GM12878 (cell line): ENCODE results near the gene ERP27. TPM values are rescaled to one million over a fixed set of nuclear protein-coding genes. Genes with fewer than 3 reads are reported as not detected.

Source experiments
- EED ChIP-seq: sonication (generic); IDR thresholded peaks from 2 replicates; pipeline ENCODE4 v1.6.1; 2016; ENCODE audit warnings: antibody characterized with exemption, low read depth
- EGR1 ChIP-seq, 2 experiments: IDR thresholded peaks; 1 replicate in 1 of 2; 2 replicates in 1 of 2; pipeline ENCODE4 v1.6.1; 2011 to 2012; ENCODE audit warnings: low read depth in 2 of 2, low read length in 2 of 2, borderline replicate concordance in 1 of 2, mild to moderate bottlenecking in 1 of 2, moderate library complexity in 1 of 2
- ELK1 ChIP-seq: IDR thresholded peaks from 2 replicates; pipeline ENCODE4 v1.6.1; 2012; ENCODE audit warnings: low read depth, low read length, improper control_type of control experiment
- EP300 ChIP-seq, 2 experiments: fragments of 150-350 bp in 1 of 2; IDR thresholded peaks; 2 replicates each; pipeline ENCODE4 v1.6.1; 2011 to 2012; ENCODE audit warnings: low read depth in 2 of 2, low read length in 2 of 2, borderline replicate concordance in 1 of 2, improper control_type of control experiment in 1 of 2, inconsistent platforms in 1 of 2; ENCODE audit not compliant: control insufficient read depth in 1 of 2
- EZH2 ChIP-seq: IDR thresholded peaks from 2 replicates; pipeline ENCODE4 v1.6.1; 2012; ENCODE audit warnings: low read depth, mild to moderate bottlenecking, control low read depth, inconsistent platforms, low read length, borderline replicate concordance; ENCODE audit not compliant: control insufficient read depth
- FOS ChIP-seq: IDR thresholded peaks from 3 replicates; pipeline ENCODE4 v1.6.1; 2011; ENCODE audit warnings: borderline replicate concordance; ENCODE audit not compliant: insufficient read length; ENCODE audit errors: extremely low read depth
- MXI1 ChIP-seq: fragments of 150-350 bp; IDR thresholded peaks from 2 replicates; pipeline ENCODE4 v1.6.1; 2011; ENCODE audit warnings: low read depth, mild to moderate bottlenecking, inconsistent platforms, low read length, improper control_type of control experiment
- NBN ChIP-seq: fragments of 450-650 bp; IDR thresholded peaks from 2 replicates; pipeline ENCODE4 v1.6.1; 2016
- POLR2AphosphoS2 ChIP-seq: IDR thresholded peaks from 2 replicates; pipeline ENCODE4 v1.6.1; 2011; ENCODE audit warnings: low read depth, mild to moderate bottlenecking, low read length, improper control_type of control experiment, moderate library complexity
- POU2F2 ChIP-seq: IDR thresholded peaks from 3 replicates; pipeline ENCODE4 v1.6.1; 2011; ENCODE audit warnings: low read depth, mild to moderate bottlenecking, low read length, borderline replicate concordance
- PRDM15 ChIP-seq: fragments of 450-650 bp; formaldehyde crosslinking; IDR thresholded peaks from 2 replicates; pipeline ENCODE4 v1.4.0; 2020; ENCODE audit warnings: mild to moderate bottlenecking, moderate library complexity
- RBBP5 ChIP-seq: fragments of 200-600 bp; sonication (generic); conservative IDR thresholded peaks from 2 replicates; pipeline ENCODE4 v1.6.1; 2016
- REST ChIP-seq: IDR thresholded peaks from 2 replicates; pipeline ENCODE4 v1.6.1; 2012; ENCODE audit warnings: mild to moderate bottlenecking, low read depth, low read length
- SMARCA5 ChIP-seq: fragments of 450-650 bp; IDR thresholded peaks from 2 replicates; pipeline ENCODE4 v1.6.1; 2017; ENCODE audit warnings: mild to moderate bottlenecking
- ZNF384 ChIP-seq: IDR thresholded peaks from 2 replicates; pipeline ENCODE4 v1.6.1; 2012; ENCODE audit warnings: low read depth, mild to moderate bottlenecking, low read length, improper control_type of control experiment, borderline replicate concordance
- polyA plus RNA-seq, 11 experiments: library from polyadenylated mRNA; depleted of rRNA in 4 of 11; unstranded in 6 of 11; stranded (reverse) in 5 of 11; fragments of >200 nt; fragmentation: Nextera tagmentation in 4 of 11; fragmentation: Illumina TruSeq in 1 of 11; extraction: Ambion mirVana in 4 of 11; extraction: Trizol in 1 of 11; gene quantifications; 1 replicate in 1 of 11; 2 replicates in 10 of 11; pipeline versions ENCODE4 v1.2.1 to v1.2.3, GENCODE V29; 2011 to 2016; ENCODE audit warnings: inconsistent platforms in 2 of 11, missing spikeins in 2 of 11, low read depth in 1 of 11
- total RNA-seq, 4 experiments: library from RNA; depleted of rRNA in 3 of 4; stranded (reverse); fragments of >200 nt in 3 of 4; fragmentation: Illumina TruSeq in 1 of 4; extraction: Trizol in 1 of 4; gene quantifications; 2 replicates each; pipeline versions ENCODE4 v1.2.1 to v1.2.3, GENCODE V29; 2013 to 2021
- TF ChIP-seq, protein P1 (sequence below): fragments of 450-650 bp; IDR thresholded peaks from 2 replicates; pipeline ENCODE4 v1.6.1; 2017; ENCODE audit warnings: mild to moderate bottlenecking, moderate library complexity

ERP27 gene
- total and polyA plus RNA-seq, 10 of the 15 experiments (the other 5 are each of a cell fraction or from before 2014, with no cell fraction given), result 0.91 to 2.4 (median 1.4) TPM

DNA sequence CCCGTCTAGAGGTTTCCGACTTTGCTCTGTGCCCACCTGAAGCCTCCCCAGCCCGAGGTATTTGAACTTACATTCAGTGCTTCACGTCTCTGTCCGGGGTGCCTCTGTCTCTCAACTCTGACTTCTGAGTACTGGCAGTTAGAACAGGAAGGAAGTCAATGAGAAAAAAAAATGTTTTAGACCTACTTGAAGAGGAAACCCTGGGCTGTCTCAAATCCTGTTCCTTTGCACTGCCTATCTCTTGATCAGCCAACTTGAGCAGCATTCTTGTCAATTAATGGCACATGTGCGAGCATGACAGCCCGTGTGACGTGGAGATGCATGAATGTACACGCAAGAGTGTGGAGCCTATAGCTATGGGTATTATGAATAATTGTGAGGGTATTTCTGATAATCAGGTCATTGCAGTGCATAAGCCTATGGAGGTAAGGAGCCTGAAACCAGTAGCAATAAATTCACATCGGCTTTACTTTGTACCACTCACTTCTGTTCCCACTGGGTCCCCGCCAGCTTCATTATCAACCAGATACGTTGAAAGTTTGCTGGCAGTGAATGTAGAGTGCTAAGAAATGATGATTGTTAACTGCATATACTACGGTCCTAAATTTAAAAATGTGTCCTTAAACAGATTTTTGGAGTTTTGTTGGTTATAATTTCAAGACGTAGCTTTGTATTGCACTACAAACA, 23.3 kb upstream of the ERP27 start, which contains the start of gene ARHGDIB (continued):
- TF ChIP-seq EZH2 (no peak), ELK1 (no peak; the same call in 1 of the 2 replicates), REST (no peak), EP300 (IDR thresholded peaks at IDR 0.05; ENCODE audit: borderline replicate concordance in 1 of 2, control insufficient read depth in 1 of 2, low read depth in 2 of 2, low read length in 2 of 2) (no peak; a peak in 1 of 4 replicates), POLR2AphosphoS2 (peak; percentile 70), SMARCA5 (no peak), POU2F2 (0 out of 3 replicates have a peak, but pooled peaks have one; percentile 9), EGR1 (IDR thresholded peaks at IDR 0.05; ENCODE audit: borderline replicate concordance in 1 of 2, low read depth in 2 of 2, low read length in 2 of 2) (peak in 1 of 2 experiments; percentile 61; a peak in 1 of 3 replicates), FOS (no peak), RBBP5 (no peak), ZNF384 (peak; percentile 83; the same call in 1 of the 2 replicates), PRDM15 (CRISPR knock-in tag) (no peak), NBN (no peak), MXI1 (peak; percentile 82), EED (no peak)
- TF ChIP-seq, protein P1, sequence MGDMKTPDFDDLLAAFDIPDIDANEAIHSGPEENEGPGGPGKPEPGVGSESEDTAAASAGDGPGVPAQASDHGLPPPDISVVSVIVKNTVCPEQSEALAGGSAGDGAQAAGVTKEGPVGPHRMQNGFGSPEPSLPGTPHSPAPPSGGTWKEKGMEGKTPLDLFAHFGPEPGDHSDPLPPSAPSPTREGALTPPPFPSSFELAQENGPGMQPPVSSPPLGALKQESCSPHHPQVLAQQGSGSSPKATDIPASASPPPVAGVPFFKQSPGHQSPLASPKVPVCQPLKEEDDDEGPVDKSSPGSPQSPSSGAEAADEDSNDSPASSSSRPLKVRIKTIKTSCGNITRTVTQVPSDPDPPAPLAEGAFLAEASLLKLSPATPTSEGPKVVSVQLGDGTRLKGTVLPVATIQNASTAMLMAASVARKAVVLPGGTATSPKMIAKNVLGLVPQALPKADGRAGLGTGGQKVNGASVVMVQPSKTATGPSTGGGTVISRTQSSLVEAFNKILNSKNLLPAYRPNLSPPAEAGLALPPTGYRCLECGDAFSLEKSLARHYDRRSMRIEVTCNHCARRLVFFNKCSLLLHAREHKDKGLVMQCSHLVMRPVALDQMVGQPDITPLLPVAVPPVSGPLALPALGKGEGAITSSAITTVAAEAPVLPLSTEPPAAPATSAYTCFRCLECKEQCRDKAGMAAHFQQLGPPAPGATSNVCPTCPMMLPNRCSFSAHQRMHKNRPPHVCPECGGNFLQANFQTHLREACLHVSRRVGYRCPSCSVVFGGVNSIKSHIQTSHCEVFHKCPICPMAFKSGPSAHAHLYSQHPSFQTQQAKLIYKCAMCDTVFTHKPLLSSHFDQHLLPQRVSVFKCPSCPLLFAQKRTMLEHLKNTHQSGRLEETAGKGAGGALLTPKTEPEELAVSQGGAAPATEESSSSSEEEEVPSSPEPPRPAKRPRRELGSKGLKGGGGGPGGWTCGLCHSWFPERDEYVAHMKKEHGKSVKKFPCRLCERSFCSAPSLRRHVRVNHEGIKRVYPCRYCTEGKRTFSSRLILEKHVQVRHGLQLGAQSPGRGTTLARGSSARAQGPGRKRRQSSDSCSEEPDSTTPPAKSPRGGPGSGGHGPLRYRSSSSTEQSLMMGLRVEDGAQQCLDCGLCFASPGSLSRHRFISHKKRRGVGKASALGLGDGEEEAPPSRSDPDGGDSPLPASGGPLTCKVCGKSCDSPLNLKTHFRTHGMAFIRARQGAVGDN, result peak; percentile 94
